ENCODE results near the gene TNIP1.

The TNIP1 gene

GRCh38 chr5:151022511-151023018, 58.3 kb downstream of the TNIP1 start:
- Histone ChIP-seq H3K9me3 (ENCODE audit: control insufficient read depth in 2 of 2, low read length in 2 of 2) (no peaks in the 10 kb centered on the region), H3K27ac (ENCODE audit: low read length) (peak overlapping the region; percentile 41), H3K27me3 (ENCODE audit: control insufficient read depth in 1 of 2, insufficient read depth in 2 of 2, low read length in 2 of 2) (no peaks in the 10 kb centered on the region), H3K9ac (ENCODE audit: low read length in 2 of 2) (no peak overlapping the region), H3K36me3 (ENCODE audit: control insufficient read depth in 2 of 2, insufficient read depth in 2 of 2, low read length in 2 of 2) (peaks cover 9 to 15% of the 10 kb centered on the region in 2 donors), H3K4me1 (ENCODE audit: control insufficient read depth, insufficient read depth, low read length) (peaks cover 54% of the 10 kb centered on the region), H3K4me3 (ENCODE audit: low read length in 2 of 2) (peak overlapping the region in 1 of 2 donors; percentile 83)

GRCh38 chr5:151021746-151022145, 59.1 kb downstream of the TNIP1 start:
- peak overlapping the region in 1 of 2 donors; percentile 64 for H3K9ac ChIP-seq (ENCODE audit: low read length in 2 of 2)
- no peaks in the 10 kb centered on the region for H3K27me3 ChIP-seq (ENCODE audit: control insufficient read depth in 1 of 2, insufficient read depth in 2 of 2, low read length in 2 of 2)
- H3K27ac ChIP-seq (ENCODE audit: low read length) = peak overlapping the region; percentile 41
- H3K36me3 ChIP-seq (ENCODE audit: control insufficient read depth in 2 of 2, insufficient read depth in 2 of 2, low read length in 2 of 2) = peaks cover under 1 to 9% of the 10 kb centered on the region in 2 donors
- no peaks in the 10 kb centered on the region for H3K9me3 ChIP-seq (ENCODE audit: control insufficient read depth in 2 of 2, low read length in 2 of 2)
- peak overlapping the region in 1 of 2 donors; percentile 83 for H3K4me3 ChIP-seq (ENCODE audit: low read length in 2 of 2)
- H3K4me1 ChIP-seq (ENCODE audit: control insufficient read depth, insufficient read depth, low read length) = peaks cover 51% of the 10 kb centered on the region

- peaks cover 0 to under 1% of the 10 kb centered on the region in 2 donors for H3K36me3 ChIP-seq (ENCODE audit: control insufficient read depth in 2 of 2, insufficient read depth in 2 of 2, low read length in 2 of 2)
- H3K27ac ChIP-seq (ENCODE audit: low read length) = peak within 1 kb of the TSS; percentile 41
These were observed 60.3 kb downstream of the TNIP1 start, which contains the start of gene GPX3 for GRCh38 chr5:151020304-151021110. Gene GPX3 (plus strand): TSS chr5:151020591. CDS start chr5:151020655, 64 bp downstream.

GRCh38 chr5:151019331-151019730, 61.5 kb downstream of the TNIP1 start:
- H3K4me1 ChIP-seq (ENCODE audit: control insufficient read depth, insufficient read depth, low read length) = peaks cover 38% of the 10 kb centered on the region
- H3K4me3 ChIP-seq (ENCODE audit: low read length in 2 of 2) = no peak overlapping the region
- H3K36me3 ChIP-seq (ENCODE audit: control insufficient read depth in 2 of 2, insufficient read depth in 2 of 2, low read length in 2 of 2) = no peaks in the 10 kb centered on the region
- H3K9me3 ChIP-seq (ENCODE audit: control insufficient read depth in 2 of 2, low read length in 2 of 2) = no peaks in the 10 kb centered on the region
- no peak overlapping the region for H3K9ac ChIP-seq (ENCODE audit: low read length in 2 of 2)
- no peaks in the 10 kb centered on the region for H3K27me3 ChIP-seq (ENCODE audit: control insufficient read depth in 1 of 2, insufficient read depth in 2 of 2, low read length in 2 of 2)
- H3K27ac ChIP-seq (ENCODE audit: low read length) = no peak overlapping the region

More at GRCh38 chr5:151020304-151021110, 60.3 kb downstream of the TNIP1 start, which contains the start of gene GPX3:
- Histone ChIP-seq H3K9ac (ENCODE audit: low read length in 2 of 2) (peak within 1 kb of the TSS; percentile 32 to 68), H3K27me3 (ENCODE audit: control insufficient read depth in 1 of 2, insufficient read depth in 2 of 2, low read length in 2 of 2) (no peaks in the 10 kb centered on the region), H3K4me3 (ENCODE audit: low read length in 2 of 2) (peak within 1 kb of the TSS; percentile 68 to 83), H3K4me1 (ENCODE audit: control insufficient read depth, insufficient read depth, low read length) (peaks cover 47% of the 10 kb centered on the region), H3K9me3 (ENCODE audit: control insufficient read depth in 2 of 2, low read length in 2 of 2) (no peaks in the 10 kb centered on the region)

- H3K4me1 ChIP-seq (ENCODE audit: control insufficient read depth, insufficient read depth, low read length) = peaks cover 33% of the 10 kb centered on the region
- no peak overlapping the region for H3K9ac ChIP-seq (ENCODE audit: low read length in 2 of 2)
- no peaks in the 10 kb centered on the region for H3K27me3 ChIP-seq (ENCODE audit: control insufficient read depth in 1 of 2, insufficient read depth in 2 of 2, low read length in 2 of 2)
- no peaks in the 10 kb centered on the region for H3K9me3 ChIP-seq (ENCODE audit: control insufficient read depth in 2 of 2, low read length in 2 of 2)
- no peaks in the 10 kb centered on the region for H3K36me3 ChIP-seq (ENCODE audit: control insufficient read depth in 2 of 2, insufficient read depth in 2 of 2, low read length in 2 of 2)
- no peak overlapping the region for H3K4me3 ChIP-seq (ENCODE audit: low read length in 2 of 2)
- H3K27ac ChIP-seq (ENCODE audit: low read length) = no peak overlapping the region
These were observed 62.0 kb downstream of the TNIP1 start for GRCh38 chr5:151018846-151019245.

GRCh38 chr5:151017897-151018296, 62.9 kb downstream of the TNIP1 start:
- Histone ChIP-seq H3K36me3 (ENCODE audit: control insufficient read depth in 2 of 2, insufficient read depth in 2 of 2, low read length in 2 of 2) (no peaks in the 10 kb centered on the region), H3K9me3 (ENCODE audit: control insufficient read depth in 2 of 2, low read length in 2 of 2) (no peaks in the 10 kb centered on the region), H3K4me3 (ENCODE audit: low read length in 2 of 2) (no peak overlapping the region), H3K27ac (ENCODE audit: low read length) (no peak overlapping the region), H3K9ac (ENCODE audit: low read length in 2 of 2) (no peak overlapping the region), H3K27me3 (ENCODE audit: control insufficient read depth in 1 of 2, insufficient read depth in 2 of 2, low read length in 2 of 2) (no peaks in the 10 kb centered on the region), H3K4me1 (ENCODE audit: control insufficient read depth, insufficient read depth, low read length) (peaks cover 26% of the 10 kb centered on the region)

- Histone ChIP-seq H3K9me3 (ENCODE audit: control insufficient read depth in 2 of 2, low read length in 2 of 2) (no peaks in the 10 kb centered on the region), H3K4me1 (ENCODE audit: control insufficient read depth, insufficient read depth, low read length) (peaks cover 19% of the 10 kb centered on the region), H3K27ac (ENCODE audit: low read length) (no peak overlapping the region), H3K9ac (ENCODE audit: low read length in 2 of 2) (no peak overlapping the region), H3K4me3 (ENCODE audit: low read length in 2 of 2) (no peak overlapping the region), H3K27me3 (ENCODE audit: control insufficient read depth in 1 of 2, insufficient read depth in 2 of 2, low read length in 2 of 2) (no peaks in the 10 kb centered on the region), H3K36me3 (ENCODE audit: control insufficient read depth in 2 of 2, insufficient read depth in 2 of 2, low read length in 2 of 2) (no peaks in the 10 kb centered on the region)
These were observed 64.1 kb downstream of the TNIP1 start for GRCh38 chr5:151016700-151017099.

GRCh38 chr5:151015974-151016587, 64.8 kb downstream of the TNIP1 start:
- Histone ChIP-seq H3K27ac (ENCODE audit: low read length) (no peak overlapping the region), H3K4me1 (ENCODE audit: control insufficient read depth, insufficient read depth, low read length) (peaks cover 15% of the 10 kb centered on the region), H3K27me3 (ENCODE audit: control insufficient read depth in 1 of 2, insufficient read depth in 2 of 2, low read length in 2 of 2) (no peaks in the 10 kb centered on the region), H3K36me3 (ENCODE audit: control insufficient read depth in 2 of 2, insufficient read depth in 2 of 2, low read length in 2 of 2) (no peaks in the 10 kb centered on the region), H3K4me3 (ENCODE audit: low read length in 2 of 2) (no peak overlapping the region), H3K9me3 (ENCODE audit: control insufficient read depth in 2 of 2, low read length in 2 of 2) (no peaks in the 10 kb centered on the region), H3K9ac (ENCODE audit: low read length in 2 of 2) (no peak overlapping the region)

GRCh38 chr5:151014680-151015343, 66.0 kb downstream of the TNIP1 start:
- Histone ChIP-seq H3K4me3 (ENCODE audit: low read length in 2 of 2) (no peak overlapping the region), H3K27me3 (ENCODE audit: control insufficient read depth in 1 of 2, insufficient read depth in 2 of 2, low read length in 2 of 2) (no peaks in the 10 kb centered on the region), H3K27ac (ENCODE audit: low read length) (no peak overlapping the region), H3K36me3 (ENCODE audit: control insufficient read depth in 2 of 2, insufficient read depth in 2 of 2, low read length in 2 of 2) (no peaks in the 10 kb centered on the region), H3K4me1 (ENCODE audit: control insufficient read depth, insufficient read depth, low read length) (peaks cover 3% of the 10 kb centered on the region), H3K9ac (ENCODE audit: low read length in 2 of 2) (no peak overlapping the region), H3K9me3 (ENCODE audit: control insufficient read depth in 2 of 2, low read length in 2 of 2) (no peaks in the 10 kb centered on the region)

GRCh38 chr5:151012862-151013261, 68.0 kb downstream of the TNIP1 start:
- Histone ChIP-seq H3K4me1 (ENCODE audit: control insufficient read depth, insufficient read depth, low read length) (peaks cover 7% of the 10 kb centered on the region), H3K9ac (ENCODE audit: low read length in 2 of 2) (no peak overlapping the region), H3K27ac (ENCODE audit: low read length) (no peak overlapping the region)

More at GRCh38 chr5:151012862-151013261, 68.0 kb downstream of the TNIP1 start:
- Histone ChIP-seq H3K36me3 (ENCODE audit: control insufficient read depth in 2 of 2, insufficient read depth in 2 of 2, low read length in 2 of 2) (no peaks in the 10 kb centered on the region), H3K27me3 (ENCODE audit: control insufficient read depth in 1 of 2, insufficient read depth in 2 of 2, low read length in 2 of 2) (no peaks in the 10 kb centered on the region), H3K9me3 (ENCODE audit: control insufficient read depth in 2 of 2, low read length in 2 of 2) (no peaks in the 10 kb centered on the region), H3K4me3 (ENCODE audit: low read length in 2 of 2) (no peak overlapping the region)

Data from stomach smooth muscle (tissue), 2 donors.